ENCODE measurements around the gene ULK4. TPM values are rescaled to one million over a fixed set of nuclear protein-coding genes. Genes with fewer than 3 reads are reported as not detected.

Gene ULK4
- total and polyA plus RNA-seq, 7 donors, result 2.1 to 18.6 (median 8.9) TPM

GRCh38 chr3:41705893-41706292 lies 256.0 kb downstream of the ULK4 start:
- WGBS, 2 donors, result 97 to 98% methylated on average over 7 of the region's 7 CpGs
- no peaks in the 10 kb centered on the region for H3K9me3 ChIP-seq
- TF ChIP-seq POLR2AphosphoS5 (IDR thresholded peaks at IDR 0.05), result no peak
- TF ChIP-seq EP300 (IDR thresholded peaks at IDR 0.05), result no peak
- TF ChIP-seq CTCF (IDR thresholded peaks at IDR 0.05), result no peak
- no peak for TF ChIP-seq POLR2A (IDR thresholded peaks at IDR 0.05)
- no peak overlapping the region for H3K27ac ChIP-seq
- DNase-seq, result no peak
- no peaks in the 10 kb centered on the region for H3K4me1 ChIP-seq
- H3K36me3 ChIP-seq, result no peaks in the 10 kb centered on the region
- intact Hi-C loops (cut with DNase I), result no loop called here
- H3K27me3 ChIP-seq, result no peaks in the 10 kb centered on the region
- no peak overlapping the region for H3K4me3 ChIP-seq

- no peaks in the 10 kb centered on the region for H3K9me3 ChIP-seq
- intact Hi-C loops (cut with DNase I), result no loop called here
- no peaks in the 10 kb centered on the region for H3K27me3 ChIP-seq
- TF ChIP-seq POLR2A (IDR thresholded peaks at IDR 0.05), result no peak
- no peak for TF ChIP-seq POLR2AphosphoS5 (IDR thresholded peaks at IDR 0.05)
- TF ChIP-seq EP300 (IDR thresholded peaks at IDR 0.05), result no peak
- no peak for TF ChIP-seq CTCF (IDR thresholded peaks at IDR 0.05)
- no peak overlapping the region for H3K4me3 ChIP-seq
- H3K27ac ChIP-seq, result no peak overlapping the region
- no peak for DNase-seq
- H3K4me1 ChIP-seq, result no peaks in the 10 kb centered on the region
- 76 to 95% methylated on average over 1 of the region's 1 CpG for WGBS, 2 donors
- no peaks in the 10 kb centered on the region for H3K36me3 ChIP-seq
Observed at GRCh38 chr3:41701191-41701698, 260.7 kb downstream of the ULK4 start.

- H3K36me3 ChIP-seq, result no peaks in the 10 kb centered on the region
- no peaks in the 10 kb centered on the region for H3K4me1 ChIP-seq
- intact Hi-C loops (cut with DNase I), result no loop called here
- H3K27me3 ChIP-seq, result no peaks in the 10 kb centered on the region
- DNase-seq, result no peak
- no peak for TF ChIP-seq POLR2AphosphoS5 (IDR thresholded peaks at IDR 0.05)
- TF ChIP-seq CTCF (IDR thresholded peaks at IDR 0.05), result no peak
- TF ChIP-seq EP300 (IDR thresholded peaks at IDR 0.05), result no peak
- TF ChIP-seq POLR2A (IDR thresholded peaks at IDR 0.05), result no peak
- WGBS, 2 donors, result 91 to 98% methylated on average over 1 of the region's 1 CpG
- no peak overlapping the region for H3K4me3 ChIP-seq
- H3K9me3 ChIP-seq, result no peaks in the 10 kb centered on the region
- H3K27ac ChIP-seq, result no peak overlapping the region
Observed at GRCh38 chr3:41700155-41700554, 261.7 kb downstream of the ULK4 start.

GRCh38 chr3:41698898-41699297 lies 263.0 kb downstream of the ULK4 start:
- Histone ChIP-seq H3K27me3 (no peaks in the 10 kb centered on the region), H3K4me1 (no peaks in the 10 kb centered on the region), H3K36me3 (no peaks in the 10 kb centered on the region), H3K4me3 (no peak overlapping the region), H3K9me3 (no peaks in the 10 kb centered on the region), H3K27ac (no peak overlapping the region)
- no peak for DNase-seq
- no peak for TF ChIP-seq POLR2A (IDR thresholded peaks at IDR 0.05)
- no peak for TF ChIP-seq POLR2AphosphoS5 (IDR thresholded peaks at IDR 0.05)
- no peak for TF ChIP-seq EP300 (IDR thresholded peaks at IDR 0.05)
- no peak for TF ChIP-seq CTCF (IDR thresholded peaks at IDR 0.05)
- intact Hi-C loops (cut with DNase I), result no loop called here
- WGBS, 2 donors, result 91 to 98% methylated on average over 3 of the region's 3 CpGs

- intact Hi-C loops (cut with DNase I), result no loop called here
- WGBS, 2 donors, result 50 to 73% methylated on average over 1 of the region's 1 CpG
- Histone ChIP-seq H3K4me3 (no peak overlapping the region), H3K9me3 (no peaks in the 10 kb centered on the region), H3K36me3 (no peaks in the 10 kb centered on the region), H3K4me1 (no peaks in the 10 kb centered on the region), H3K27me3 (no peaks in the 10 kb centered on the region), H3K27ac (no peak overlapping the region)
- DNase-seq, result no peak
- TF ChIP-seq POLR2A (IDR thresholded peaks at IDR 0.05), result no peak
- no peak for TF ChIP-seq POLR2AphosphoS5 (IDR thresholded peaks at IDR 0.05)
- no peak for TF ChIP-seq EP300 (IDR thresholded peaks at IDR 0.05)
- TF ChIP-seq CTCF (IDR thresholded peaks at IDR 0.05), result no peak
Observed at GRCh38 chr3:41697702-41698101, 264.2 kb downstream of the ULK4 start.
